Muscle layer of duodenum (tissue), 2 donors: Measurements from ENCODE around the gene ATF4.

Experiments used
- H3K27ac ChIP-seq: one replicate; pipeline ENCODE4 v1.7.0; 2013; ENCODE audit warnings: mild to moderate bottlenecking, low read length
- H3K27me3 ChIP-seq: one replicate; pipeline ENCODE4 v1.7.0; 2013; ENCODE audit warnings: low read depth, mild to moderate bottlenecking, control low read depth, low read length
- H3K36me3 ChIP-seq, 2 donors: one replicate each; pipeline ENCODE4 v1.7.0; 2013; ENCODE audit warnings: low read length in 2 of 2, control low read depth in 1 of 2, mild to moderate bottlenecking in 1 of 2; ENCODE audit not compliant: insufficient read depth in 2 of 2, control insufficient read depth in 1 of 2
- H3K4me1 ChIP-seq, 2 donors: one replicate each; pipeline ENCODE4 v1.7.0; 2013; ENCODE audit warnings: low read length in 2 of 2, mild to moderate bottlenecking in 2 of 2, control low read depth in 1 of 2, moderate library complexity in 1 of 2; ENCODE audit not compliant: insufficient read depth in 2 of 2, control insufficient read depth in 1 of 2
- H3K4me3 ChIP-seq, 2 donors: one replicate each; pipeline ENCODE4 v1.7.0; 2013; ENCODE audit warnings: low read length in 2 of 2, low read depth in 1 of 2, mild to moderate bottlenecking in 1 of 2
- H3K9me3 ChIP-seq, 2 donors: one replicate each; pipeline ENCODE4 v1.7.0; 2013; ENCODE audit warnings: low read length in 2 of 2, control low read depth in 1 of 2, mild to moderate bottlenecking in 1 of 2; ENCODE audit not compliant: control insufficient read depth in 1 of 2
- donor health status: healthy.

The ATF4 gene

DNA sequence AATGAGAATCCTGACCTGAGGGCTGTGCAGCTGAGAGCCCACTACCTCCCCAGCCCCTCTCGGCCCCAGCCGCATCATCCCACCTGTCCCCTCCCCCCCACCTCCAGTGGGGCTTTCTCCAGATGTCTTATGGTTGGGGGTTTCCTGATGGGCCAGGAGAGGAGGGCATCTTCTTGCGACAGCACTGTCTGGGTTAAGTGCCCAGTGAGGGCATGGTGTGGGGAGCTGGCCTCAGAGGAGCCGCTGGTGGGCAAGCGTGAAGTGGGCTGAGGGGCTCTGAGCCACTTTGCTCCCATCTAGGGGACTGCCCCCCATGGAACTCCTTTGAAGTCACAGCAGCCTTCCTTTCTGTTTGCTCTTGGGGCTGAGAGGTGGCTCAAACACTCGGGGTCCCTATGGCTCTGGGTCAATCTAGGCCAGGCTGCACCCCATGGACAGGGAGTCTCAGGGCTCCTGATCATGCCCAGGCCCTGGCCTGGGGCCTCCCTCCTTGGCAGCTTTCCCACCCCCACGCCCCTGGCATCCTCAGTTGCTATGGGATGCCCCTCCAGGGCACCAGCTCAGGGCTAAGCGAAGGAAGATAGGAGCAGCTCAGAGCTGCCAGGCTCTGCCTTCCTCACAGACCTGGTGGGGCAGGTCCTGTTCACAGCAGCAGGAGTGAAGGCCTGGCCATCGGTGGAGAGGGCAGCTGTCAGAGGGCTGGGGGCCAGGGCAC, 29.2 kb upstream of the ATF4 start:
- no peaks in the 10 kb centered on the region for H3K36me3 ChIP-seq
- H3K4me3 ChIP-seq: no peak overlapping the region
- H3K9me3 ChIP-seq: no peaks in the 10 kb centered on the region
- H3K4me1 ChIP-seq: peaks cover 0 to 1% of the 10 kb centered on the region in 2 donors
- no peak overlapping the region for H3K27ac ChIP-seq
- H3K27me3 ChIP-seq: no peaks in the 10 kb centered on the region

GRCh38 chr22:39491696-39492095, 28.7 kb upstream of the ATF4 start:
- H3K27ac ChIP-seq: no peak overlapping the region
- H3K4me3 ChIP-seq: no peak overlapping the region
- H3K9me3 ChIP-seq: no peaks in the 10 kb centered on the region
- H3K4me1 ChIP-seq: peaks cover 0 to 6% of the 10 kb centered on the region in 2 donors
- H3K36me3 ChIP-seq: no peaks in the 10 kb centered on the region
- H3K27me3 ChIP-seq: no peaks in the 10 kb centered on the region

DNA sequence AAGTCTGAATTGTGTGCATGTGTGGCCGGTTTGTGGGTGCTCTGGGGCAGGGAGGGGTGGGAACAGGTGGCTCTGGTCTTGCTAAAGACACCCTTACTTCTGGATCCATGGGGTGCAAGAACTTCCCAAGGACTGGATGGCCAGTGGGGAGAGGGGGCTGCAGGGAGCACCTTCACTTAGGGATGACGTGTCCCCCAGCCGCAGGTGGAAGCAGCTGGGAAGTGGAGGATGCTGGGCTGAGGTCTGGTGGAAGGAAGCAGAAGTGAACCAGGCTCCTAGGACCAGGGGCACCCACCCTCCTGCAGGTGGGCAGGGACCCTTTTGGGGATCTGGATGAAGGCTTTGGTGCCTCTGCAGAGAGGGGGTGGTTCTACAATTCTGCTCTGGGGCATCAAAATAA, 28.2 kb upstream of the ATF4 start:
- Histone ChIP-seq H3K36me3 (no peaks in the 10 kb centered on the region), H3K27ac (no peak overlapping the region), H3K9me3 (no peaks in the 10 kb centered on the region), H3K27me3 (no peaks in the 10 kb centered on the region), H3K4me1 (peaks cover 0 to 6% of the 10 kb centered on the region in 2 donors), H3K4me3 (no peak overlapping the region)

DNA sequence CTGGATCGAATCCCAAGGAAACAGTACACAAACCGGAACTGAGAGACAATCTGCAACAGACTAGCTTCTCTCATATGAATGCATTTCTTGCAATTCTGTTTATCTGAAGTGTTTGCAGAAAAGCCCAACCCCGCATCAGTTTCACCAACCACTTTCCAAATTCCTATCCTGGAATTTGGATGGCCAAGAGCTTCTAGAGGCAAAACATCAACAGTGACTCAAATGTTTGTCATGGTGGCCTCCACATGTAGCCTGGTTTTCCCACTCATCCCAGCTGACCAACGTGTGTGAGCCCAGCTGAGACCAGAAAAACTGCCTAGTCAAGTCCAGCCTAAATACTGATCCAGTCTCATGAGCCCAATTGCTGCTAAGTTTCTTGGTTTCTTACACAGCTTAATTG, 26.6 kb upstream of the ATF4 start:
- H3K9me3 ChIP-seq: no peaks in the 10 kb centered on the region
- no peak overlapping the region for H3K27ac ChIP-seq
- H3K27me3 ChIP-seq: no peaks in the 10 kb centered on the region
- H3K4me3 ChIP-seq: no peak overlapping the region
- no peaks in the 10 kb centered on the region for H3K36me3 ChIP-seq
- peaks cover 0 to 6% of the 10 kb centered on the region in 2 donors for H3K4me1 ChIP-seq

- Histone ChIP-seq H3K27me3 (no peaks in the 10 kb centered on the region), H3K4me3 (no peak overlapping the region), H3K27ac (no peak overlapping the region), H3K9me3 (no peaks in the 10 kb centered on the region), H3K4me1 (peaks cover 0 to 6% of the 10 kb centered on the region in 2 donors), H3K36me3 (no peaks in the 10 kb centered on the region)
Measured at GRCh38 chr22:39494471-39495120, 25.8 kb upstream of the ATF4 start.

- Histone ChIP-seq H3K4me3 (no peak overlapping the region), H3K36me3 (no peaks in the 10 kb centered on the region), H3K9me3 (no peaks in the 10 kb centered on the region), H3K4me1 (peaks cover 3 to 9% of the 10 kb centered on the region in 2 donors), H3K27ac (no peak overlapping the region), H3K27me3 (no peaks in the 10 kb centered on the region)
Measured at GRCh38 chr22:39496131-39496838, 24.1 kb upstream of the ATF4 start.

DNA sequence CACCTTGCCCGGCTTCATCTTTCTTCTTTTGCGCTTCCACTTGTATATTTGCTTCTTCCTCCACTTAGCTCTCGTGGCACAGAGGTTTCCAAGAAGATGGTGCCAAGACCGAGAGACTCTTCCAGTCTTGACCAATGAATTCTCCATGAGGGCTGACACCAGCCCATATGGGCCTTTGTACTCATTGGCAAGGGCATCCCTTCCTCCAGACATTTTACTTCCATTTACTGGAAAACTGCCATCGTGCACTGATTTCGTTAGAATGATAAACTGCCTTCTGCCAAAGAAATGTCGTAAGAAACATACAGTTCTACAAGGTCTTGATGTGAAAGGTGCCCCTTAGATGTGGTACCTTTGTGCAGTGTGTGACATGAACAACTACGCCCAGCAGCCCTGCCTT, 22.9 kb upstream of the ATF4 start:
- H3K27ac ChIP-seq: no peak overlapping the region

GRCh38 chr22:39498368-39498767, 22.0 kb upstream of the ATF4 start:
- no peak overlapping the region for H3K27ac ChIP-seq
- H3K4me1 ChIP-seq: peaks cover 14 to 21% of the 10 kb centered on the region in 2 donors

More for the DNA sequence above, 22.9 kb upstream of the ATF4 start:
- Histone ChIP-seq H3K4me3 (no peak overlapping the region), H3K4me1 (peaks cover 9 to 15% of the 10 kb centered on the region in 2 donors), H3K9me3 (no peaks in the 10 kb centered on the region), H3K27me3 (no peaks in the 10 kb centered on the region), H3K36me3 (no peaks in the 10 kb centered on the region)

GRCh38 chr22:39498802-39499201, 21.6 kb upstream of the ATF4 start:
- H3K27me3 ChIP-seq: no peaks in the 10 kb centered on the region
- no peaks in the 10 kb centered on the region for H3K36me3 ChIP-seq
- no peaks in the 10 kb centered on the region for H3K9me3 ChIP-seq
- H3K27ac ChIP-seq: no peak overlapping the region
- no peak overlapping the region for H3K4me3 ChIP-seq
- peaks cover 18 to 26% of the 10 kb centered on the region in 2 donors for H3K4me1 ChIP-seq

More at GRCh38 chr22:39498368-39498767, 22.0 kb upstream of the ATF4 start:
- no peaks in the 10 kb centered on the region for H3K36me3 ChIP-seq
- H3K4me3 ChIP-seq: no peak overlapping the region
- no peaks in the 10 kb centered on the region for H3K9me3 ChIP-seq
- H3K27me3 ChIP-seq: no peaks in the 10 kb centered on the region

DNA sequence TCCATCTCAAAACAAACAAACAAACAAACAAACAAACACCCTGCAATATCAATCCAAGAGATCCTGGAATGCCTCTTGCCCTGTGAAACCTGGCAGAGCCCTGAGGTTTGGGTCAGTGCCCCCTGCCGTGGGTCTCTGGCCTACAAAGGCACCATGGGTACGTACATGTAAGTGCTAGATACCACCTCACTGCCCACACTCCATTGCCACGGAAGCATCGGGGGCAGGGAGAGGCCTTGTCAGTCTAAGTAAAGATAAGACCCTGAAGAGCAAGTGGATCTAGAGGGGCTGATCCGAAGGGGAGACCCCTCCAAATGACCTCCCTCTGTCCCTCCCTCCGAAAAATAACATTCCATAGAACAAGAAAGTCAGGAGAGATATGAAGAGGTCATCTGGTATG, 20.3 kb upstream of the ATF4 start:
- Histone ChIP-seq H3K36me3 (peaks cover 8 to 11% of the 10 kb centered on the region in 2 donors), H3K27me3 (no peaks in the 10 kb centered on the region), H3K4me3 (no peak overlapping the region), H3K9me3 (no peaks in the 10 kb centered on the region), H3K4me1 (peaks cover 20 to 34% of the 10 kb centered on the region in 2 donors), H3K27ac (no peak overlapping the region)

GRCh38 chr22:39501644-39502108, 18.7 kb upstream of the ATF4 start:
- no peaks in the 10 kb centered on the region for H3K27me3 ChIP-seq
- peak overlapping the region; percentile 77 for H3K27ac ChIP-seq
- H3K9me3 ChIP-seq: no peaks in the 10 kb centered on the region
- peaks cover 23 to 24% of the 10 kb centered on the region in 2 donors for H3K36me3 ChIP-seq
- H3K4me3 ChIP-seq: peak overlapping the region; percentile 86 to 98
- peaks cover 20 to 27% of the 10 kb centered on the region in 2 donors for H3K4me1 ChIP-seq
